Mucosa of gallbladder (tissue), 1 donor: Measurements from ENCODE around the gene ADCY1. TPM values are rescaled to one million over a fixed set of nuclear protein-coding genes. Genes with fewer than 3 reads are reported as not detected.

ENCODE experiments used
- DNase-seq: peaks from one replicate; pipeline ENCODE4 v3.0.0-alpha.2; 2020; ENCODE audit warnings: low spot score
- total RNA-seq: library from RNA; stranded (reverse); gene quantifications from one replicate; pipeline ENCODE4 v1.2.1, GENCODE V29; 2021
- donor health status: DM: no; HTN: no; CAD: no.

Gene ADCY1
- total RNA-seq, 1 donor from 2014 or later: 1.5 TPM

GRCh38 chr7:45689797-45690761, 115.9 kb downstream of the ADCY1 start:
- DNase-seq: peak; percentile 9

- DNase-seq: no peak
Measured at GRCh38 chr7:45690762-45691150, 116.6 kb downstream of the ADCY1 start.

GRCh38 chr7:45691155-45691656, 117.0 kb downstream of the ADCY1 start:
- peak; percentile 8 for DNase-seq

GRCh38 chr7:45692031-45692430, 117.9 kb downstream of the ADCY1 start:
- DNase-seq: no peak

GRCh38 chr7:45695249-45695995, 121.3 kb downstream of the ADCY1 start:
- DNase-seq: no peak

GRCh38 chr7:45696476-45696875, 122.3 kb downstream of the ADCY1 start:
- no peak for DNase-seq

GRCh38 chr7:45697576-45698136, 123.5 kb downstream of the ADCY1 start:
- peak; percentile 6 for DNase-seq

- peak; percentile 7 for DNase-seq
Measured at GRCh38 chr7:45698303-45699014, 124.3 kb downstream of the ADCY1 start.

GRCh38 chr7:45699015-45699309, 124.8 kb downstream of the ADCY1 start:
- DNase-seq: no peak

- DNase-seq: no peak
Measured at GRCh38 chr7:45699726-45700390, 125.7 kb downstream of the ADCY1 start.

GRCh38 chr7:45700556-45700955, 126.4 kb downstream of the ADCY1 start:
- DNase-seq: no peak

- no peak for DNase-seq
Measured at GRCh38 chr7:45701701-45702510, 127.7 kb downstream of the ADCY1 start.

- no peak for DNase-seq
Measured at GRCh38 chr7:45702751-45703150, 128.6 kb downstream of the ADCY1 start.

- DNase-seq: no peak
Measured at GRCh38 chr7:45703373-45703821, 129.2 kb downstream of the ADCY1 start.

GRCh38 chr7:45703911-45704682, 129.9 kb downstream of the ADCY1 start:
- no peak for DNase-seq

- DNase-seq: no peak
Measured at GRCh38 chr7:45704683-45705016, 130.5 kb downstream of the ADCY1 start.

GRCh38 chr7:45708046-45708950, 134.1 kb downstream of the ADCY1 start:
- DNase-seq: peak; percentile 4
